ENCODE data around the gene CDK5RAP2.
"Not testable (repeated sequence)": the region's sequence is repeated elsewhere in the genome, so short reads cannot be mapped to it uniquely, and the experiment has no call there.

The CDK5RAP2 gene

GRCh38 chr9:120541921-120542320, 38.0 kb downstream of the CDK5RAP2 start:
- DNase-seq: no peak

DNA sequence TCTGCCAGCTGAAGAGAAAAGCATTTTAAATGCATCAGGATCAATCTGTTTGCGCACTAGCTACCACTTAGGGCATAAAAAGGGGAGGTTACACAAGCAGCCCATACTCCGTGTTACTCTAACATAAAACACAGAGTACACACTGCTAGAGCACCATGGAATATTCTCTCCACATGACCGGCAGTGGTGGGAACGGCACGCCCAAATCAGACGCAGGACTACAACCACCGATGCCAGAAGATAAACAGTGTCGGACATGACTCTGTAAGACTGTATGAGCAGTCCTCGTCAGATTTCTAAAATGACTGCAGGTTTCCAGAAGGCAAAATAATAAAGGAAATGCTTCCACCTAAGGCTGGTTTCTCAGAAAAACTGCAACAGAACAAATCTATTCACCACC, 40.0 kb downstream of the CDK5RAP2 start:
- no peak for DNase-seq

- DNase-seq: no peak
Measured at GRCh38 chr9:120538339-120538738, 41.6 kb downstream of the CDK5RAP2 start.

DNA sequence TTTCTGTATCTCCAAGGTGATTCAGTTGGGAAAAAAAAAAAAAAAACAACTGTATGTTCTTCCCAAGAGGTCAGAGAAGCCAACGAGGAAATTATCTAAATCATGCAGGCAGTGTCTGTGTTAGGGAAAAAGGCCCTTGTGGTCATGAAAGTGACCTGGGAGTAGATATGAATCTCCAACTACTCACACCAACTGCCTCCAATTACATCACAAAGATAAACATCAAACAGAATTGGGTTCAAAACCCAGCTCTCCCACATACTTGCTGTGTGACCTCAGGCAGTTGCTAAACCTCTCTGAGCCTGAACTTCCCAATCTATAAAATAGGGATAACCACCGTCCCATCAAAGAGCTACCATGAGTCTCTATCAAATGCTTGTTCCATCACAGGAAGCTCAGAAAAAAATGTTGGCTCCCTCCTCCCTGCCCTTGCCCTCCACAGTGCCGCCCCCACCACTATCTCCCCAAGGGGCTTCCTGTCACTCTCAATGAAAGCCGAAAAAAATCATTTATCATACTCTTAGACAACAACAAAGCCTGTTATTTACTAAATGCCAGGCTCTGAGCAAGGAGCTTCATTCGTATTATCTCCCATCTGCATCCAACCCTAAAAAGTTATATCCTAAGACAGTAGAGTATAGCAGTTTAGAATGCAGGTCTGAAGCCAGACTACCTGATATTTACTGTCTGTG, 42.9 kb downstream of the CDK5RAP2 start:
- no peak for DNase-seq

- DNase-seq: no peak
Measured at GRCh38 chr9:120536094-120536493, 43.9 kb downstream of the CDK5RAP2 start.

DNA sequence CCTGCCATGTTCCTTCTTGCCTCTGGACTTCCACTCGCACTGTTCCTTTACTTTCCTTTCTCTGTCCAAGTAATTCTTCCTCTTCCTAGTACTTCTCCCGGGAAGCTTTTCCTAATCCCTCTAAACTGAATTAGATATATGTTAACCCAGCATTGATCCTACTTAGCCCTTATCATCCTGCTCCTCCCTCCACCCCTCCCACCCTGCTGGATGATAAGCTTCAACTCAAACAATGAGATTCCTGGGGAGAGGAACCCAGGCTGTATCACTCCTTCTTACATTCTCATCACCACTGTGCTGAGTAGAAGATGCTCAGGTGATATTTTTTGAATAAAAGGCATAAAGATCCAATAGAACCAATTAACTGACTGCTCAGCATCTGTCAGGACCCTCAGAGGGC, 45.7 kb downstream of the CDK5RAP2 start:
- no peak for DNase-seq

DNA sequence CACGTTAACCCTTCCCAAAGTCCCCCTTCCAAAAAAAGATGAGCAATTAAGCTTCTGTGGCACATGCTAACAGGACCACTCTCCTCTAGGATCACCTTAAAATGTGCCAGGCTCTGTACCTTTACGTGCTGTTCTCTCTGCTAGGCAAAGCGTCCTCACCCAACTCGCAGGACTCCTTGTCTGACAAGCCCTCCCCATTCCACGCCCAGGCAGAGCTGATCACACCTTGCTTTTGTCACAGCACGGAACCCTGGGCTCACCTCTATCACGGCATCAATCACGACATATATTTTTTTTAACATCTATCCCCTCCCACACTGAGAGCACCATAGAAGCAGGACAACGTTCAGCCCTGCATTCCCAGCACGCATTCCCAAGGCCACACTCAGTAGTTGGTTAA, 47.1 kb downstream of the CDK5RAP2 start:
- no peak for DNase-seq

- DNase-seq: no peak
Measured at GRCh38 chr9:120532475-120532874, 47.5 kb downstream of the CDK5RAP2 start.

DNA sequence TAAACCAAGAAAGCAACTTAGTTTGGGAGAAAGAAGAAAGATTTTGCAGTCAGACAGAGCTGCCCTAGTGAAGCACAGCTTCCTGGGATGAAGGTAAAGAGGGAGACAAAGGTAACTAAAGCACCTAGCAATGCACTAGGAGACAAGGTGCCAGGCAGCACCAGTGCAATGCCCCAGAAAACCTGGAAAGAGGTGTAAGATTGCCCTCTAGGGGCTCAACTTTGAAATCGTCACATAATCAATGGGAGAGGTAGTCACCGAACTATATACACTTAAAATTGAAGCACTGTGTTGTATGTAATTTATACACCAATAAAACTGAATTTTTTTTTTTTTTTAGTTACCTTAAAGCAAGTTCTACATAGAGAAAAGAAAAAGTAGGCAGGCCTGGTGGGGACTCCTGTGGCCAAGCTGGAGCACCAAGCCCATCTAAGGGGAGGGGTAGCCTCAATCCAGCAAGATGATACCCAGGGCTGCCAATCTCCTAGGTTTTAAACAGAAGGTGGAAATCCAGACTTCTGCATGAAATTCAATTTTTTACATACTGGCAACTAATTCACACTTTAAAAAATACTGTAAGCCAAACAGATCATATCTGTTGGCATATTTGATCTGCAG, 48.2 kb downstream of the CDK5RAP2 start:
- DNase-seq: peak; percentile 36

GRCh38 chr9:120530220-120530832, 49.6 kb downstream of the CDK5RAP2 start:
- DNase-seq: not testable (repeated sequence)

DNA sequence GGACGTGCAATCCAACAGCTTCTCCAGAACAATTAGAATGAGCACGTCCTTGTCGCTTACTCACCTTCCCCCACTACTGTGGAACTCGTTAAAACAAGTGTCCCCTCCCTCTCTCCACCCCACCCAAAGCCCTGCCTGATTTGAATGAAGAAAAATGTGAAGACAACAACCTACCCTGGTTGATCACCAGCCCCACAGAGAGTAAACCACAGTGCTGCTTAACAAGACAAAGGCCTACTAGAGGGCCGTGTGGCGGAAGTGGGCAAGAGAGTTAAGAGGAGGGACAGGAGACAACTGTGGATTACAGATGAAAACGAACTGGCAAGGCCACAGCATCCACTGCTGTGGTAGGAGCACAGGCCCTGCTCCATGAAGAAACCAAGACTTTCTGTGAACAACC, 51.1 kb downstream of the CDK5RAP2 start:
- no peak for DNase-seq

GRCh38 chr9:120528327-120528726, 51.6 kb downstream of the CDK5RAP2 start:
- no peak for DNase-seq

- no peak for DNase-seq
Measured at GRCh38 chr9:120526534-120526933, 53.4 kb downstream of the CDK5RAP2 start.

- DNase-seq: no peak
Measured at GRCh38 chr9:120524863-120525262, 55.1 kb downstream of the CDK5RAP2 start.

DNA sequence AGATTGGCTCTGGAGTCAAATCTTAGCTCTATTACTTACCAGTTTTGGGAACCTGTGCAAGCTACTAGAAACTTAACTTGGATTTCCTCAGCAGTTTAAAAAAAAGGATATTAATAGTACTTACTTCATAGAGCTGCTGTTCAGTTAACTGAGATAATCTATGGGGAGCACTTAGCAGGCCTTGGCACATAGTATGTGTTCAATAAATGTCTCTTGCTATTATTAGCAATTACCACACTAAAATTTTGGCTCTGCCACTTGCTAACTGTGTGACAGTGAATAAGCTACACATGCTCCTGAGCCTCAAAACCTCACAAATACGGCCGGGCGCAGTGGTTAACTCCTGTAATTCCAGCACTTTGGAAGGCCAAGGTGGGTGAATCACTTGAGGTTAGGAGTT, 55.9 kb downstream of the CDK5RAP2 start:
- DNase-seq: no peak

DNA sequence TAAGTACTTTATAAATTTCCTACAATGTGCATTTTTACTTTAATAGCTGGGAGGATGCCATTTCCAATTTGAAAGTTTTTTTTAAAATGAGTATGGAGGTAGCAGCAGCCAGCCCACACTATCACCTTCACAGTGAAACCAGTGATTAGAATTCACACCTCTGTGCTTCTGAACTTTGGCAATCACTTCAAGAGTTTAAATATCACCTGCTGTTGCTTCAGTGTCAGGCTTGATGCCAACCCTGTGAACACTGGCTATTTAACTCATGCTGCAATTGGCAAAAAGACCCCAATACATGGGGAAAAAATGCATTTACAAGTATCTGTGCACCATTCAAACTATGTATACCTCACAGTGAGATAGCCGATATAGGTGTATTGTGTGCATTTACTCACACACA, 57.4 kb downstream of the CDK5RAP2 start:
- no peak for DNase-seq

DNA sequence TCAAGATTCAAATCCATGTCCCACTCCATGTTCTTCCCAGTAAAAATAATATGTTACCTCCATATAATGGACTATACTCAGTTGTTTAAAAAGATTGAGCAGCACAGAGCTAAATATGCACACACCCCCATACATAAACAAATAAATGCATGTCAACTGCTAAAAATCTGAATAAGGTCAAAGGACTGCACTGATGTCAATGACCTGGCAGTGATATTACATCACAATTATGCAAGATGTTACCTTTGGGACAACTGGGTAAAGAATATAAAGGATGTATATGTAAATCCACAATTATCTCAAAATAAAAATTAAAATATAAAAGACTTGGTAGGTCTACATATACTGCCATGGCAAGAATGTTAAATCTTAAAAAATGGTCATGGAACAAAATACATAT, 57.9 kb downstream of the CDK5RAP2 start:
- no peak for DNase-seq

DNA sequence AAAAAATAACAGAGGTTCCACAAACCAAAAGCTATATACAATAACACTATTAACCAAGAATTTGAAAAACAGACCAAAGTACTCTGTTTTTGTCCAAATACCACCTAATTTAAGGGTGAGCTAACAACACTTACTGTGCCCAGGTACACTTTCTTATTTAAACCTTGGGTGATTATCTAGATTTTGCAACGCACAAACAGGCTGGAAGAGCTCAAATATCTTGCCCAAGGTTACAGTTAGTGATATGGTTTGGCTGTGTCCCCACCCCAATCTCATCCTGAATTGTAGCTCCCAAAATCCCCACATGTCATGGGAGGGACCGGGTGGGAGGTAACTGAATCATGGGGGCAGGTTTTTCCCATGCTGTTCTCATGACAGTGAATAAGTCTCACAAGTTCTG, 58.9 kb downstream of the CDK5RAP2 start:
- no peak for DNase-seq

GRCh38 chr9:120515996-120516395, 64.0 kb downstream of the CDK5RAP2 start:
- not testable (repeated sequence) for DNase-seq

- not testable (repeated sequence) for DNase-seq
Measured at GRCh38 chr9:120515481-120515880, 64.5 kb downstream of the CDK5RAP2 start.

- DNase-seq: no peak
Measured at GRCh38 chr9:120514405-120514804, 65.6 kb downstream of the CDK5RAP2 start.

DNA sequence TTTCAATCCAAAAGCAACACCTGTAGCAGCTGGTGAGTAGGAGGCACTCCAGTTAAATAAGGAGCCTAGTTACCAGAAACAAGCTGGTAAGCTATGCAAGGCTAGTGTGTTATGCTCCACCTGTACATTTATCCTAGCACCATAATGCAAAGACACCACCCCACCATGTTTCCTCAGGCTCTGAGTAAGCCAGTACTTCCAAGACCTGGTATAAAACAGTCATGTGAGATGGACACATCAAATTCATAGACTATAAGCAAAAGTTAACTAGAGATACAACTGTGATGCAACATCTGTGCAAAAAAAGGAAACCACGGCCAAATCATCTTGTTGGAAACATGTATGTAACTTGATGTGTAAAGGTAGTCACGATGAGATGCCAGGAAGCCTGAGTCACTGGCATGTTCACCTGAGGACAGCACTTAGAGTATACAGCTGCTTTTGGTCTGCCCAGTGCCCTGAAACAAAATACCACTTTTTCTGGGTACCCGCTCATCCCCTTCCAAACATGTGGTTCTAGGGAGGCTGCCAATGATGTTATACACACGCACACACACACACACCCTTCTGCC, 66.1 kb downstream of the CDK5RAP2 start:
- no peak for DNase-seq

DNA sequence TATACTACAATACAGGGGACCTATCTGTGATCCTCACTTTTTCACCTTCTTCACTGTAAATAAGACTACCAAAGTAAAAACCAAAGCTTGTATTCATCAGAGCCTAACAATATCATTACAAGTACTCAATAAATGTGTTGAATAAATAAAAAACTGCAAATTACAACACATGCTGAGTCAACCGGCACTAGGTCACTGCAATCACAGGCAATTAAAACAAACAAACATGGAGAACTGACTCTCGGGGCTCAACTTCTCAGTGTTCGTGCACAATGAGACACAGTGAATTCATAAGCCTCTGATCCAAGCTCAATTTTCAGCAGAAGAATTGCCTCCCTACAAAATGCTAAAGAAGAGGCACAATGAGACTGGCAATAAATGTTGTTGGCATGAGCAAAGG, 69.2 kb downstream of the CDK5RAP2 start:
- no peak for DNase-seq

- DNase-seq: no peak
Measured at GRCh38 chr9:120507936-120508510, 71.9 kb downstream of the CDK5RAP2 start.
